Activated CD4-positive, alpha-beta T cell treated with anti-CD3 and anti-CD28 coated beads for 24 hours (primary cell): Measurements from ENCODE around the gene SCNN1A.

Experiments used
- DNase-seq, 2 donors: peaks; one replicate each; pipeline ENCODE4 v3.0.0-alpha.2; 2020; ENCODE audit warnings: low read depth in 2 of 2

Gene SCNN1A

GRCh38 chr12:6317693-6318439 is 57.5 kb downstream of the SCNN1A start:
- no peak for DNase-seq

GRCh38 chr12:6316921-6317692 is 58.3 kb downstream of the SCNN1A start:
- no peak for DNase-seq

GRCh38 chr12:6315704-6316597 is 59.4 kb downstream of the SCNN1A start:
- DNase-seq, result no peak

GRCh38 chr12:6315184-6315583 is 60.2 kb downstream of the SCNN1A start:
- no peak for DNase-seq

- no peak for DNase-seq
Observed at GRCh38 chr12:6314776-6315175, 60.6 kb downstream of the SCNN1A start.

GRCh38 chr12:6313326-6313940 is 61.9 kb downstream of the SCNN1A start:
- DNase-seq, result no peak

- no peak for DNase-seq
Observed at GRCh38 chr12:6312529-6313325, 62.6 kb downstream of the SCNN1A start.

GRCh38 chr12:6311822-6312528 is 63.4 kb downstream of the SCNN1A start:
- DNase-seq, result no peak

GRCh38 chr12:6310771-6311610 is 64.4 kb downstream of the SCNN1A start:
- no peak for DNase-seq

- DNase-seq, result no peak
Observed at GRCh38 chr12:6307529-6307928, 67.8 kb downstream of the SCNN1A start.

GRCh38 chr12:6306599-6307220 is 68.7 kb downstream of the SCNN1A start:
- DNase-seq, result no peak

- no peak for DNase-seq
Observed at GRCh38 chr12:6306151-6306550, 69.2 kb downstream of the SCNN1A start.

- DNase-seq, result no peak
Observed at GRCh38 chr12:6303071-6303470, 72.3 kb downstream of the SCNN1A start.

GRCh38 chr12:6302621-6303020 is 72.7 kb downstream of the SCNN1A start:
- no peak for DNase-seq

- DNase-seq, result no peak
Observed at GRCh38 chr12:6301721-6302120, 73.6 kb downstream of the SCNN1A start.

GRCh38 chr12:6297170-6297569 is 78.2 kb downstream of the SCNN1A start:
- no peak for DNase-seq
